Measurements from ENCODE around the gene PIM2. TPM values are rescaled to one million over a fixed set of nuclear protein-coding genes. Genes with fewer than 3 reads are reported as not detected.

Gene PIM2
- total RNA-seq, 1 experiment from 2014 or later = 15.6 TPM

DNA sequence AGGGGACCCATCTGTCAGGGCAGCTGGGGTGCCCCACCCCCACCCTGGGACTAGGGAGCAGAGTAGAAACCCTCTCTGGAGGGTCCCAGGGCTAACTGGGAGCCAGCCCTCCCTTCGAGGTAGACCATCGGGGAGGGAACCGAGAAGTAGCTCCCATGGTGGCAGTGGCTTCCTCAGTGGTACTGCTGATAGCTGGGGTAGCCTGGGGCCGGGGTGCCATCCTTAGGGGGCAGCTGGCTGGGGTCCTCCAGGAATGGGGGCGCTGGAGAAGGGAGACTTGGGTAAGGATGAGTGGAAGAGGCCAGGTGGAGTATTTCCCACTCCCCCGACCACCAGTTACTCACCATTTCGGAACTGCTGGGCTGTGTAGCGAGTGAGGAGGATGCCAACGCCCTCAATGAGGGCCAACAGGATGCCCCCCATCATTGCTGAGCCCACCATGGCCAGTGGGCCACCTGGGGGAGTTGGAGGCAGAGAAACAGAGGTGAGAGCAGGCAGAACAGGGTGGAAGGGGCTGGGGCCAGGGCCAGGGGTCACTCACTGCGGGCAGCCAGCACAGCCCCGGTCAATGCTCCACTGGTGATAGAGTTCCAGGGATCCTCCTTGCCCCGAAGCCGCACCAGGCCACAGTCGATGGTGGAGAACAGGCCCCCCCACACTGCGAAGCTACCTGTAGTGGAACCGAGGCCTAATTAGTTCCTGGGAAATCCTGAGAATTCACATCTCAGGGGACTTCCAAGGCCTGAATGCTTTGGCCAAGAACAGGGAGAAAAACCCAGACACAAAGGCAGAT, 25.1 kb downstream of the PIM2 start:
- POLR2A ChIA-PET = no interaction called here
- intact Hi-C loops (cut with micrococcal nuclease) = loop anchor here (10.0 kb wide), 1 partner anchor 89 kb away; the partner anchor contains the start of gene HDAC6
- Histone ChIP-seq H3K27ac (ENCODE audit: low read depth, low read length) (no peak overlapping the region), H3K36me3 (ENCODE audit: control insufficient read depth in 1 of 2, insufficient read depth in 2 of 2, low read length in 2 of 2) (peaks cover 0 to 7% of the 10 kb centered on the region in 2 experiments; a peak in 1 of 4 replicates), H3K79me2 (ENCODE audit: insufficient read depth, low read length) (peaks cover 25% of the 10 kb centered on the region), H3K4me1 (ENCODE audit: control insufficient read depth in 1 of 2, insufficient read depth in 2 of 2, low read length in 2 of 2) (peaks cover 3 to 20% of the 10 kb centered on the region in 2 experiments; a peak in 3 of 4 replicates), H3K4me2 (ENCODE audit: low read length) (no peak overlapping the region), H4K20me1 (ENCODE audit: insufficient read depth) (no peaks in the 10 kb centered on the region), H3K9ac (ENCODE audit: low read length) (no peak overlapping the region), H3K4me3 (replicated peaks in 1 of 2; ENCODE audit: low read depth in 1 of 2, low read length in 2 of 2) (no peak overlapping the region), H3K27me3 (ENCODE audit: insufficient read depth, low read length) (no peaks in the 10 kb centered on the region), H3K9me2 (ENCODE audit: insufficient read depth) (no peaks in the 10 kb centered on the region), H3K9me3 (ENCODE audit: control insufficient read depth in 1 of 2, insufficient read depth in 1 of 2, low read depth in 1 of 2, low read length in 2 of 2) (no peaks in the 10 kb centered on the region), H2AFZ (ENCODE audit: low read depth, low read length, poor library complexity, severe bottlenecking) (no peak overlapping the region)
- ATAC-seq (no peak), DNase-seq (ENCODE audit: low read depth, low spot score) (no peak)
- CTCF ChIA-PET = no interaction called here
- TF ChIP-seq RAD21 (IDR thresholded peaks at IDR 0.05; ENCODE audit: low read depth) (no peak), MAX (IDR thresholded peaks at IDR 0.05) (no peak), CTCF (IDR thresholded peaks at IDR 0.05 in 2 of 3, conservative IDR thresholded peaks at IDR 0.05 in 1 of 3; ENCODE audit: borderline replicate concordance in 1 of 3, insufficient read depth in 1 of 3, low read depth in 2 of 3, low read length in 2 of 3) (no peak), POLR2AphosphoS5 (IDR thresholded peaks at IDR 0.05; ENCODE audit: low read depth, low read length) (no peak), FOSL1 (IDR thresholded peaks at IDR 0.05; ENCODE audit: low read depth) (no peak), EZH2 (IDR thresholded peaks at IDR 0.05) (no peak)
- RAD21 ChIA-PET (ENCODE audit: low non-redundant PET in 1 of 2, low total read pairs in 2 of 2, uncharacterized antibody in 2 of 2, unreplicated experiment in 2 of 2) = no interaction called here
- no TSS peak for BruUV-seq (replicated peaks)
